Effector memory CD8-positive, alpha-beta T cell (primary cell): ENCODE measurements around the gene TMEM242.

Experiments used
- ATAC-seq: fragments of 150-1000 bp; cut with Tn5 transposase; replicated peaks from 2 replicates; pipeline ENCODE4 v1.10.0; 2021; ENCODE audit warnings: mild to moderate bottlenecking, moderate library complexity
- DNase-seq, 3 experiments: peaks; one replicate each; pipeline ENCODE4 v3.0.0; 2021
- H3K27ac Mint-ChIP-seq, 2 donors: one replicate each; pipeline ENCODE4 v1.8.0; 2022; ENCODE audit warnings: mild to moderate bottlenecking in 2 of 2, mixed read lengths in 2 of 2, moderate library complexity in 2 of 2
- H3K27me3 Mint-ChIP-seq, 2 donors: one replicate each; pipeline ENCODE4 v1.8.0; 2022; ENCODE audit warnings: mixed read lengths in 2 of 2
- H3K36me3 Mint-ChIP-seq: one replicate; pipeline ENCODE4 v1.8.0; 2022; ENCODE audit warnings: mild to moderate bottlenecking, moderate library complexity, mixed read lengths; ENCODE audit not compliant: insufficient read depth
- H3K4me1 Mint-ChIP-seq, 2 donors: one replicate each; pipeline ENCODE4 v1.8.0; 2022; ENCODE audit warnings: low read depth in 2 of 2, mixed read lengths in 2 of 2
- H3K4me3 Mint-ChIP-seq, 2 donors: one replicate each; pipeline ENCODE4 v1.8.0; 2022; ENCODE audit warnings: mild to moderate bottlenecking in 2 of 2, mixed read lengths in 2 of 2, moderate library complexity in 2 of 2
- H3K9me3 Mint-ChIP-seq, 2 donors: one replicate each; pipeline ENCODE4 v1.8.0; 2022; ENCODE audit warnings: mixed read lengths in 2 of 2

The TMEM242 gene

GRCh38 chr6:157291356-157291755 lies 32.0 kb downstream of the TMEM242 start:
- DNase-seq (no peak), ATAC-seq (no peak)
- peaks cover 0 to 3% of the 10 kb centered on the region in 2 donors for H3K4me1 Mint-ChIP-seq
- H3K9me3 Mint-ChIP-seq = no peaks in the 10 kb centered on the region
- H3K27ac Mint-ChIP-seq = no peak overlapping the region
- peaks cover 10% of the 10 kb centered on the region for H3K36me3 Mint-ChIP-seq
- no peak overlapping the region for H3K4me3 Mint-ChIP-seq
- no peaks in the 10 kb centered on the region for H3K27me3 Mint-ChIP-seq

GRCh38 chr6:157290797-157291196 lies 32.5 kb downstream of the TMEM242 start:
- DNase-seq (no peak), ATAC-seq (no peak)
- H3K4me1 Mint-ChIP-seq = peaks cover 0 to 3% of the 10 kb centered on the region in 2 donors
- no peaks in the 10 kb centered on the region for H3K9me3 Mint-ChIP-seq
- no peaks in the 10 kb centered on the region for H3K27me3 Mint-ChIP-seq
- peaks cover 10% of the 10 kb centered on the region for H3K36me3 Mint-ChIP-seq
- no peak overlapping the region for H3K27ac Mint-ChIP-seq
- no peak overlapping the region for H3K4me3 Mint-ChIP-seq

GRCh38 chr6:157289764-157290163 lies 33.6 kb downstream of the TMEM242 start:
- H3K27me3 Mint-ChIP-seq = no peaks in the 10 kb centered on the region
- no peak overlapping the region for H3K27ac Mint-ChIP-seq
- no peak for ATAC-seq
- H3K36me3 Mint-ChIP-seq = peaks cover 10% of the 10 kb centered on the region
- H3K9me3 Mint-ChIP-seq = no peaks in the 10 kb centered on the region
- peaks cover 0 to 3% of the 10 kb centered on the region in 2 donors for H3K4me1 Mint-ChIP-seq
- H3K4me3 Mint-ChIP-seq = no peak overlapping the region
- no peak for DNase-seq

GRCh38 chr6:157288575-157288974 lies 34.7 kb downstream of the TMEM242 start:
- peaks cover 10% of the 10 kb centered on the region for H3K36me3 Mint-ChIP-seq
- H3K4me3 Mint-ChIP-seq = no peak overlapping the region
- DNase-seq = no peak
- peaks cover 0 to 3% of the 10 kb centered on the region in 2 donors for H3K4me1 Mint-ChIP-seq
- no peak overlapping the region for H3K27ac Mint-ChIP-seq
- H3K9me3 Mint-ChIP-seq = no peaks in the 10 kb centered on the region
- H3K27me3 Mint-ChIP-seq = no peaks in the 10 kb centered on the region
- ATAC-seq = no peak

- Mint-ChIP-seq H3K9me3 (no peaks in the 10 kb centered on the region), H3K27ac (no peak overlapping the region), H3K4me1 (peaks cover 0 to 3% of the 10 kb centered on the region in 2 donors), H3K36me3 (peaks cover 10% of the 10 kb centered on the region), H3K4me3 (no peak overlapping the region), H3K27me3 (no peaks in the 10 kb centered on the region)
- ATAC-seq = no peak
- no peak for DNase-seq
Measured at GRCh38 chr6:157287923-157288322, 35.4 kb downstream of the TMEM242 start.

- H3K9me3 Mint-ChIP-seq = no peaks in the 10 kb centered on the region
- ATAC-seq = no peak
- no peaks in the 10 kb centered on the region for H3K4me1 Mint-ChIP-seq
- H3K36me3 Mint-ChIP-seq = peaks cover 10% of the 10 kb centered on the region
- H3K27ac Mint-ChIP-seq = no peak overlapping the region
- no peak for DNase-seq
- no peaks in the 10 kb centered on the region for H3K27me3 Mint-ChIP-seq
- no peak overlapping the region for H3K4me3 Mint-ChIP-seq
Measured at GRCh38 chr6:157287247-157287850, 36.0 kb downstream of the TMEM242 start.

GRCh38 chr6:157285422-157285779 lies 37.9 kb downstream of the TMEM242 start:
- H3K4me3 Mint-ChIP-seq = no peak overlapping the region
- H3K36me3 Mint-ChIP-seq = peaks cover 4% of the 10 kb centered on the region
- H3K9me3 Mint-ChIP-seq = no peaks in the 10 kb centered on the region
- H3K27ac Mint-ChIP-seq = peak overlapping the region in 1 of 2 donors; percentile 62
- ATAC-seq (no peak), DNase-seq (no peak)
- H3K4me1 Mint-ChIP-seq = no peaks in the 10 kb centered on the region
- no peaks in the 10 kb centered on the region for H3K27me3 Mint-ChIP-seq

- no peaks in the 10 kb centered on the region for H3K9me3 Mint-ChIP-seq
- no peak overlapping the region for H3K4me3 Mint-ChIP-seq
- peaks cover 4% of the 10 kb centered on the region for H3K36me3 Mint-ChIP-seq
- H3K27me3 Mint-ChIP-seq = no peaks in the 10 kb centered on the region
- H3K4me1 Mint-ChIP-seq = no peaks in the 10 kb centered on the region
- no peak for ATAC-seq
- H3K27ac Mint-ChIP-seq = peak overlapping the region in 1 of 2 donors; percentile 62
- DNase-seq = no peak
Measured at GRCh38 chr6:157284738-157285421, 38.4 kb downstream of the TMEM242 start.

- ATAC-seq (no peak), DNase-seq (no peak)
- Mint-ChIP-seq H3K27ac (no peak overlapping the region), H3K27me3 (no peaks in the 10 kb centered on the region), H3K9me3 (no peaks in the 10 kb centered on the region), H3K4me1 (no peaks in the 10 kb centered on the region), H3K36me3 (peaks cover 4% of the 10 kb centered on the region), H3K4me3 (no peak overlapping the region)
Measured at GRCh38 chr6:157283900-157284737, 39.2 kb downstream of the TMEM242 start.

GRCh38 chr6:157283330-157283898 lies 39.9 kb downstream of the TMEM242 start:
- Mint-ChIP-seq H3K4me3 (no peak overlapping the region), H3K36me3 (peaks cover 3% of the 10 kb centered on the region), H3K27ac (no peak overlapping the region), H3K4me1 (no peaks in the 10 kb centered on the region), H3K27me3 (no peaks in the 10 kb centered on the region), H3K9me3 (no peaks in the 10 kb centered on the region)
- no peak for DNase-seq
- no peak for ATAC-seq

GRCh38 chr6:157282284-157282683 lies 41.0 kb downstream of the TMEM242 start:
- ATAC-seq (no peak), DNase-seq (no peak)
- H3K4me3 Mint-ChIP-seq = no peak overlapping the region
- no peaks in the 10 kb centered on the region for H3K9me3 Mint-ChIP-seq
- H3K36me3 Mint-ChIP-seq = no peaks in the 10 kb centered on the region
- H3K27me3 Mint-ChIP-seq = no peaks in the 10 kb centered on the region
- no peaks in the 10 kb centered on the region for H3K4me1 Mint-ChIP-seq
- H3K27ac Mint-ChIP-seq = no peak overlapping the region

- no peak for ATAC-seq
- Mint-ChIP-seq H3K27me3 (no peaks in the 10 kb centered on the region), H3K27ac (no peak overlapping the region), H3K36me3 (no peaks in the 10 kb centered on the region), H3K4me1 (no peaks in the 10 kb centered on the region), H3K9me3 (no peaks in the 10 kb centered on the region), H3K4me3 (no peak overlapping the region)
- DNase-seq = no peak
Measured at GRCh38 chr6:157281570-157281969, 41.7 kb downstream of the TMEM242 start.

GRCh38 chr6:157280947-157281346 lies 42.4 kb downstream of the TMEM242 start:
- H3K4me3 Mint-ChIP-seq = no peak overlapping the region
- H3K27me3 Mint-ChIP-seq = no peaks in the 10 kb centered on the region
- H3K4me1 Mint-ChIP-seq = no peaks in the 10 kb centered on the region
- no peak overlapping the region for H3K27ac Mint-ChIP-seq
- H3K9me3 Mint-ChIP-seq = no peaks in the 10 kb centered on the region
- no peaks in the 10 kb centered on the region for H3K36me3 Mint-ChIP-seq
- no peak for ATAC-seq
- DNase-seq = no peak
